Stimulated activated CD4-positive, alpha-beta T cell treated with anti-CD3 and anti-CD28 coated beads, Interleukin-15, amount 100 ng/mL, for 48 hours (primary cell): Measurements from ENCODE around the gene ANTKMT.

Experiments used
- DNase-seq, 2 donors: peaks; one replicate each; pipeline ENCODE4 v3.0.0-alpha.2; 2020; ENCODE audit warnings: low read depth in 2 of 2

ANTKMT gene

GRCh38 chr16:698911-699671 lies 21.9 kb upstream of the ANTKMT start:
- DNase-seq = no peak

GRCh38 chr16:700684-701584 lies 20.0 kb upstream of the ANTKMT start:
- no peak for DNase-seq

- no peak for DNase-seq
Observed at GRCh38 chr16:702341-702740, 18.6 kb upstream of the ANTKMT start.

- DNase-seq = no peak
Observed at GRCh38 chr16:703406-703805, 17.5 kb upstream of the ANTKMT start.

GRCh38 chr16:704047-704446 lies 16.9 kb upstream of the ANTKMT start:
- DNase-seq = no peak

GRCh38 chr16:704552-705380 lies 16.2 kb upstream of the ANTKMT start:
- DNase-seq = no peak

- no peak for DNase-seq
Observed at GRCh38 chr16:705431-706188, 15.3 kb upstream of the ANTKMT start, which contains the start of gene FBXL16. FBXL16 (minus strand) TSS chr16:705801; CDS start chr16:697405, 8,396 bp downstream.

GRCh38 chr16:706189-707061 lies 14.5 kb upstream of the ANTKMT start:
- DNase-seq = no peak

- no peak for DNase-seq
Observed at GRCh38 chr16:707062-707538, 13.8 kb upstream of the ANTKMT start.

GRCh38 chr16:708019-708418 lies 12.9 kb upstream of the ANTKMT start:
- DNase-seq = no peak

GRCh38 chr16:708959-709358 lies 12.0 kb upstream of the ANTKMT start:
- no peak for DNase-seq

- no peak for DNase-seq
Observed at GRCh38 chr16:709566-710499, 11.1 kb upstream of the ANTKMT start.

GRCh38 chr16:710500-711075 lies 10.4 kb upstream of the ANTKMT start:
- no peak for DNase-seq

- DNase-seq = no peak
Observed at GRCh38 chr16:711084-711483, 9.9 kb upstream of the ANTKMT start.

- DNase-seq = peak; percentile 51 to 76
Observed at GRCh38 chr16:711548-712320, 9.2 kb upstream of the ANTKMT start.

GRCh38 chr16:712740-713250 lies 8.2 kb upstream of the ANTKMT start:
- peak; percentile 44 to 50 for DNase-seq

- no peak for DNase-seq
Observed at GRCh38 chr16:714079-714478, 6.9 kb upstream of the ANTKMT start.
